T-helper 2 cell treated with Interferon-gamma antibody and Interleukin-4, amounts not matched to agents 100 ng/mL and 5 ng/mL, for 36 hours (primary cell): ENCODE data around the gene EIF2B5. TPM values are rescaled to one million over a fixed set of nuclear protein-coding genes. Genes with fewer than 3 reads are reported as not detected.
"Not testable (repeated sequence)": the region's sequence is repeated elsewhere in the genome, so short reads cannot be mapped to it uniquely, and the experiment has no call there.

Experiments
- intact Hi-C: fragments of 100-400 bp; cut with micrococcal nuclease; formaldehyde crosslinking; loops from one replicate; pipeline ENCODE4 v1.15.1; 2023
- total RNA-seq: library from RNA; stranded (reverse); gene quantifications from 2 replicates; pipeline ENCODE4 v1.2.3, GENCODE V29; 2022

The EIF2B5 gene
- total RNA-seq, 1 donor from 2014 or later: 65.5 TPM

GRCh38 chr3:184145111-184145524 is 10.0 kb downstream of the EIF2B5 start:
- intact Hi-C loops: no loop called here

GRCh38 chr3:184145751-184146270 is 10.7 kb downstream of the EIF2B5 start:
- intact Hi-C loops: no loop called here

GRCh38 chr3:184148076-184148475 is 12.9 kb downstream of the EIF2B5 start:
- intact Hi-C loops: no loop called here

GRCh38 chr3:184149123-184149522 is 14.0 kb downstream of the EIF2B5 start:
- intact Hi-C loops: no loop called here

- intact Hi-C loops: not testable (repeated sequence)
Measured at GRCh38 chr3:184149770-184150169, 14.6 kb downstream of the EIF2B5 start.

GRCh38 chr3:184154885-184155643 is 19.9 kb downstream of the EIF2B5 start, which contains the start of gene DVL3:
Gene DVL3, plus strand, starts transcription at chr3:184155377. Its CDS starts 259 bp downstream, at chr3:184155636.
- intact Hi-C loops: loop anchor here (1.0 kb wide), 2 partner anchors 19 to 20 kb away; partner anchors contain the start of genes AP2M1 and EIF2B5

GRCh38 chr3:184155644-184156521 is 20.7 kb downstream of the EIF2B5 start:
- intact Hi-C loops: loop anchor here (1.0 kb wide), 3 partner anchors 18 to 30 kb away; partner anchors contain the start of genes ABCF3, AP2M1 and EIF2B5

- intact Hi-C loops: loop anchor here (1.0 kb wide), 1 partner anchor 30 kb away; the partner anchor contains the start of gene ABCF3
Measured at GRCh38 chr3:184156522-184156955, 21.4 kb downstream of the EIF2B5 start.

GRCh38 chr3:184157206-184157605 is 22.0 kb downstream of the EIF2B5 start:
- intact Hi-C loops: no loop called here

- intact Hi-C loops: no loop called here
Measured at GRCh38 chr3:184158404-184158803, 23.2 kb downstream of the EIF2B5 start.

GRCh38 chr3:184160456-184160855 is 25.3 kb downstream of the EIF2B5 start:
- intact Hi-C loops: no loop called here

GRCh38 chr3:184162571-184163070 is 27.5 kb downstream of the EIF2B5 start:
- intact Hi-C loops: not testable (repeated sequence)

GRCh38 chr3:184164648-184165330 is 29.6 kb downstream of the EIF2B5 start:
- intact Hi-C loops: no loop called here

GRCh38 chr3:184165543-184165942 is 30.4 kb downstream of the EIF2B5 start:
- intact Hi-C loops: no loop called here

GRCh38 chr3:184166671-184167070 is 31.5 kb downstream of the EIF2B5 start:
- intact Hi-C loops: no loop called here

- intact Hi-C loops: no loop called here
Measured at GRCh38 chr3:184167786-184168185, 32.6 kb downstream of the EIF2B5 start.

- intact Hi-C loops: no loop called here
Measured at GRCh38 chr3:184168363-184169120, 33.4 kb downstream of the EIF2B5 start.

- intact Hi-C loops: no loop called here
Measured at GRCh38 chr3:184169896-184170875, 35.0 kb downstream of the EIF2B5 start.

GRCh38 chr3:184171562-184171961 is 36.4 kb downstream of the EIF2B5 start:
- intact Hi-C loops: no loop called here
